NCI-H2107 (cell line): ENCODE measurements around the gene PAGE2.
"Not testable (repeated sequence)": the region's sequence is repeated elsewhere in the genome, so short reads cannot be mapped to it uniquely, and the experiment has no call there.

ENCODE experiments used
- DNase-seq: peaks from one replicate; lab custom pipeline; 2025; lab: John Stamatoyannopoulos, UW

The PAGE2 gene, protein sequence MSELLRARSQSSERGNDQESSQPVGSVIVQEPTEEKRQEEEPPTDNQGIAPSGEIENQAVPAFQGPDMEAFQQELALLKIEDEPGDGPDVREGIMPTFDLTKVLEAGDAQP

DNA sequence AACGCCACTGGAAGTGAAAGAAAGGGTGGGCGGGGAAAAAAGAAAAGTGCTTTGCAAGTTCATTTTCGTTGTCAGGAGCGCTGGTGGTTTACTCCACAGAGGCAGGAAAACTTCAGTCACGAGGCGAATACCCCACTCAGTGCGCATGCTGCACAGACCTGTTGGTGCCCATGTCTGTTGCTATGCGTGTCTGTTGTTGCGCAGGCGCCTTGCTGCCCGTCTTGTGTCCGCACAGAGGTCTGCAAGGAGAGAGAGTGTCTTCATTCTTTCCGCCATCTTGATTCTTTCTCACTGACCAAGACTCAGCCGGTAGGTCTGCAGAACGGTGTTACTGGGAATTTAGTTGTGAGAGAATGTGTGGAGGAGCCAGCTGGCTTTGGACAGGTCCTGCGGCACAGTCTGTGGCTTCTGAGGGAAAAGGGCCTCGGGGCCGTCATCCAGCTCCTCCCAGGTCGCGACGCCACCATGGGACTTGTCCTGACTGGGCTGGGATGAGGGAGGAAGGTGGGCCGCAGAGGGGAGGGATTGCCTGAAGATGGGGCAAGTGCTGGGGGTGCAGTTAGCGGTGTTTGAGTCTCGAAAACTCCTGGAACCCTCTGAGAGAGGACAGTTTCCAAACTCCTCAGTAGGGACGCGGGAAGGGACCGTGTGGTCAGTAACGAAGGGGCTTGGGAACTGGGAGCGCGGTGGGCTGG lies at the start of gene PAGE2:
PAGE2 (plus strand) TSS at position 224 of the 695 bp plus-strand sequence. CDS start 1,003 bp downstream, outside the sequence.
- no peak for DNase-seq

DNA sequence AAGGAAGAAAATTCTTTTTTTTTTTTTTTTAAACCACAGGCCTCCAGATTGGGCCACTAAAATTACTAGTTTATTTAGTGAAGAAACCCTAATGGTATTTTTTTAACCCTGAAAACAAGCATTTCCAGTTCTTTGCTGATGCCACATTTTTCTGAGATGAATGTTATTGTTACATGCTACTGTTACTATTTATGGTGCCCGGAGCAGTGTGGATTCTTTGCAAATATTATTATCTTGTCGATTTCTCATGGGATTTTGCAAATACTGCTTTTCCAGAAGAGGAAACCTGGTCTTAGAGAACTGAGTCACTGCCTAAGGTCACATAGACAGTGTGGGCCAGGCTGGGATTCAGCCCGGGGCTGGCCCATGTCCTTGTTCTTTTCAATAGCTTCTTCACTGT lies 49.3 kb upstream of the PAGE2 start:
- no peak for DNase-seq

DNA sequence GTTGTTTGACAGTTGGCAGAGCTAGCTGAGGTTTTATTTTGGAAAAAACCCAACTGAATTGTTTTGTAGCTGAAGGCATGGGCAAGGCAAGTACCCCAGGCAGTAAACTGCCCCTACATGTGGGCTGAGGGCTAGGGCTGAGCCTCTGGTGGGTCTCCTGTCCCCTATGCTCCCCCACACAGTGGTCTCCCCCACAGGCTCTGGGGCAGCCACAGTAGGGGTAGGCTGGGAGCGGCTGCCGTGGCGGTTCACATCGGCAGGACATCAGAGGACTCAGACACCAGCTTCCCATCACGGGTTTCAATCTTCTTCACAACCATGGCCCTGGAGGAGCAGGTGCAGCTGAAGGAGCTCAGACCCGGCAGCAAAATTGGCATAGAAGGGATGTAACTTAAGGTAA lies 47.3 kb upstream of the PAGE2 start:
- DNase-seq = no peak

DNA sequence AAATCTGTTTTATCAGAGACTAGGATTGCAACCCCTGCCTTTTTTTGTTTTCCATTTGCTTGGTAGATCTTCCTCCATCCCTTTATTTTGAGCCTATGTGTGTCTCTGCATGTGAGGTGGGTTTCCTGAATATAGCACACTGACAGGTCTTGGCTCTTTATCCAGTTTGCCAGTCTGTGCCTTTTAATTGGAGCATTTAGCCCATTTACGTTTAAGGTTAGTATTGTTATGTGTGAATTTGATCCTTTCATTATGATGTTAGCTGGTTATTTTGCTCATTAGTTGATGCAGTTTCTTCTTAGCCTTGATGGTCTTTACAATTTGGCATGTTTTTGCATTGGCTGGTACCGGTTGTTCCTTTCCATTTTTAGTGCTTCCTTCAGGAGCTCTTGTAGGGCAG lies 38.2 kb upstream of the PAGE2 start:
- DNase-seq = not testable (repeated sequence)

DNA sequence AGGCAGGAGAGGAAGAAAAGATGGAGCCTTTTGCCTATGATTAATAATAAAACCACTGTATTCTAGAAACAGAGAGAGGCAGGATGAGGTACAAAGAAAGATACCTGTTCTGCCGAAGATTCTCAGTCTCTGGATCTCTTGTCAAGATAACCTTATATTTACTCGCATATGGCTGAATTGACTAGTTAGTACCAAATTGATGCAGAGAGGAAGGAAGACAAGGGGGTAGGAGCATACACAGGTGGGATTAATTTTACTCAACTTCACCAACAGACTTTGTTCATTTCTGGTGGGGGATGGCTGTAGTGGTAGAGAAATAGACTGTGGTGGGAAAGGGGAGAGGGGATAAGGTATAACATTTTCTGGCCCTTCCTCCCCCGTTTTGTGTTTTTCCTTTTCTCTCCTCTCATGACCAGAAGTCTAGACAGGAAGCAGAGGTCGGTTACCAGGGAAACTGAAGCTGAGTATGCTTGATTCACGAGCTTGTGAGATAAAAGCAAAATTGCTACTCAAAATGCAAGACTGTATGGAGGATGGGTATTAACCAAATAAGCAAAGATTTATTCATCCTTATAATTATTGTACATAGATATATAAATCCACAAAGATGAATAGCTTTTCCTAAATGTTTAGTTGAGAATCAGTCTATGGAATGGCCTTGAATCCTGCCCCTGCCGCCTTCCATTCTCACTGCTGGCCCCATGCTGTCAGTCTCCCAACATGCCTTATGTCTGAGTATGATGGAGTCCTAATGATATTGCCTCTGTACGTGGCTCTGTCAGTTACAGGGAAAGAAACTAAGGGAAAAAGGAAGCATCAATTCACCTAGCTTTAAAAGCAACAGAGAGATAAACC lies 31.8 kb upstream of the PAGE2 start:
- DNase-seq = no peak

DNA sequence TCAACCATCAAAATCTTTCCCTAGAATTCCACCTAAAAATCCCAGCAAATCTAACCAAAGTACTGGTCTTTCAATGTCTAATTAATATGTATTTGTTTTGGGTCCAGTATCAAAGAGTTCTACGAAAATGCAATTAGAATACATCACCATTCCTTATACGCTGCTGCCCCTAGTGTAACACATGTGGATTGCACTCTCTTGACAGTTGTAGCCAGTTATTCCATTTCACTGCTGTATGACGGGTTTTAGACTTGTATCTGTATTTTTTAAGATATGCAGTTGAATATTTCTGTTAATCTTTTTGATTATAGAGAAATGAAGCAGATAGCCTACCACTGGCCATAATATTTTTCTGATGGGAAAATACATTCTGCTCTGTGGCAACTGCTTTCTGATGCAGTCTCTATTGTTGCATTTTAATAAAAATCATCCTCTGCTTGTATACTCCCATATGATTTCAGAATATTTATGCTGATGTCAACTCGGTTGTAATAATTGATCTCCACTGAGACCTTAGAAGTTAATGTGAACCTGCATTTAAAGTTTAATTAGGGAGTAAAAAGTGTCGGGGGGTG lies 31.1 kb upstream of the PAGE2 start:
- DNase-seq = peak; percentile 0

DNA sequence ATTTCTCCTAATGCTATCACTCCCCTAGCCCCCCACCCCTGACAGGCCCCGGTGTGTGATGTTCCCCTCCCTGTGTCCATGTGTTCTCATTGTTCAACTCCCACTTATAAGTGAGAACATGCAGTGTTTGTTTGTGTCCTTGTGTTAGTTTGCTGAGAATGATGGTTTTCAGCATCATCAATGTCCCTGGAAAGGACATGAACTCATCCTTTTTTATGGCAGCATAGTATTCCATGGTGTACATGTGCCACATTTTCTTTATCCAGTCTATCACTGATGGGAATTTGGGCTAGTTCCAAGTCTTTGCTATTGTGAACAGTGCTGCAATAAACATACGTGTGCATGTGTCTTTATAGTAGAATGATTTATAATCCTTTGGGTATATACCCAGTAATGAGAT lies 21.6 kb upstream of the PAGE2 start:
- DNase-seq = not testable (repeated sequence)

DNA sequence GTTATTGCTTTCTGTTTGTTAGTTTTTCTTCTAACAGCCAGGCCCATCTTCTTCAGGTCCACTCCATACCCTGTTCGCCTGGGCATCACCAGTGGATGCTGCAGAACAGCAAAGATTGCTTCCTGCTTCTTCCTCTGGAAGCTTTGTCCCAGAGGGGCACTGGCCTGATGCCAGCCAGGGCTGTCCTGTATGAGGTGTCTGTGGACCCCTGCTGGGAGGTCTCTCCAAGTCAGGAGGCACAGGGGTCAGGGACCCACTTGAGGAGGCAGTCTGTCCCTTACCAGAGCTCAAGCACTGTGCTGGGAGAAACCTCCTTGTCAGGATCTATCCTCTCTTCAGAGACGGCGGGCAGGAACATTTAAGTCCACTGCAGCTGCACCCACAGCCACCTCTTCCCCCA lies 16.5 kb upstream of the PAGE2 start:
- no peak for DNase-seq

DNA sequence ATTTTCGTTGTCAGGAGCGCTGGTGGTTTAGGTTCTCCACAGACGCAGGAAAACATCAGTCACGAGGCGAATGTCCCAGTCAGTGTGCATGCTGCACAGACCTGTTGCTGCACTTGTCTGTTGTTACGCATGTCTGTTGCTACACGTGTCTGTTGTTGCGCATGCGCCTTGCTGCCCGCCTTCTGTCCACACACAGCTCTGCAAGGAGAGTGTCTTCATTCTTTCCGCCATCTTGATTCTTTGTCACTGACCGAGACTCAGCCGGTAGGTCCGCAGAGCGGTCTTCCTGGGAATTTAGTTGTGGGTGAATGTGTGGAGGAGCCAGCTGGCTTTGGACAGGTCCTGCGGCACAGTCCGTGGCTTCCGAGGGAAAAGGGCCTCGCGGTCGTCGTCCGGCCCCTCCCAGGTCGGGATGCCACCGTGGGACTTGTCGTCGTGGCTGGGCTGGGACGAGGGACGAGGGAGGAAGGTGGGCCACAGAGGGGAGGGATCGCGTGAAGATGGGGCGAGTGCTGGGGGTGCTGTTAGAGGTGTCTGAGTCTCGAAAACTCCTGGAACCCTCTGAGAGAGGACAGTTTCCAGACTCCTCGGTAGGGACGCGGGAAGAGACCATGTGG lies 13.9 kb upstream of the PAGE2 start, which contains the start of gene PAGE2B:
PAGE2B (plus strand) TSS at position 180 of the 617 bp plus-strand sequence. CDS start 1,012 bp downstream, outside the sequence.
- no peak for DNase-seq

DNA sequence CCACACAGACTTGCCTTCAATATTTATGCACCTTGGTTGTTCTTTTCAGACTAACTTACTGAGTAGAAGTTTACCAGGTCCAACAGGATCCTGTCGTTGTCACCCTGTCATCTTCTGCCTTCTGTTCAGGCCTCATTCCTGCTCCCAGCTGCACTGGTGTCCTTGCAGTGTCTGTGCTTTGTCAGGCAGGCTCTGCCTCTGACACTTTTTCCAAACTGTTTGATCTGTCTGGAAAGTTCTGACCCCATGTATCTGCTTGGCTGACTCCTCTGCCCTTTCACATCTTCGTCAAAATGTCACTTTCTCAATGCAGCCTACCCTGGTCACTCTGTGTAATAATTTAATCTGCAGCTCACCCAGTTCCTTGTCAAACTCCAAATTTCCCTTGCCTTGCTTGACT lies 9.9 kb downstream of the PAGE2 start:
- no peak for DNase-seq

DNA sequence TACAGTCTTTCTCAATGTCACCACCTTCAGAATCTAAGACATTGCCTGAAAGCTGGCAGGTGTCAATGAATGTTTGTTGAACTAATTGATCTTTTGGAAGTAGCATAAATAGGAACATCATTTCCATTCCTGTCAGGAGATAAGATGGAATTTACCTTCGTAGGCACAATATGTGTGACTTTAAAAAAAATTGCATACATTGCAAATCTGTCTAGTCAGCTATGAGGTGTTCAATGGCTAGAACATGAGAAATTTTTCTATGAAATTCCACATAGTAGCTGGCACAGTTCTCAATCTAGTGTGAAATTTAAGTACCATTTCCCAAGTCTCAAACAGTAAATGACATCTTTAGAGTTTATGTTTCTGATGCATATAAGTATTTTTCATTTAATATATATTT lies 10.3 kb downstream of the PAGE2 start:
- no peak for DNase-seq

DNA sequence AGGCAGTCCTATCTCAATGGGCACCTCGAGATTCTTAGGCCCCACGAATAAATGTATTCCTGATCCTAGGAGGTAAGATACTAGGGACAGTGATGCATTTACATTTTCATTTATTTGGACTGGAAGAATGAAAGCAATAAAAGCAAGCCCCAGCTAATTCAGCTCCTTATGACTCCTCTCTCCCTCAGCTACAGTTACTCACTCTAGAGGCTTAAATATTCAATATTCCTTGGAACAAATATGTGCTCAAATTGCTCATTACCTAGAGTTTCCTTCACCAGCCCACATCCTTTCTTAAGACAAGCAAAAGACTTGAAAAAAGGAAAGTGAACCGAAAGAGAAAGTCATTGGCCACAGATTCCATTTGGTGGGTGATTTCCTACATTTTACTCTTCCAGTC lies 13.9 kb downstream of the PAGE2 start:
- DNase-seq = no peak

DNA sequence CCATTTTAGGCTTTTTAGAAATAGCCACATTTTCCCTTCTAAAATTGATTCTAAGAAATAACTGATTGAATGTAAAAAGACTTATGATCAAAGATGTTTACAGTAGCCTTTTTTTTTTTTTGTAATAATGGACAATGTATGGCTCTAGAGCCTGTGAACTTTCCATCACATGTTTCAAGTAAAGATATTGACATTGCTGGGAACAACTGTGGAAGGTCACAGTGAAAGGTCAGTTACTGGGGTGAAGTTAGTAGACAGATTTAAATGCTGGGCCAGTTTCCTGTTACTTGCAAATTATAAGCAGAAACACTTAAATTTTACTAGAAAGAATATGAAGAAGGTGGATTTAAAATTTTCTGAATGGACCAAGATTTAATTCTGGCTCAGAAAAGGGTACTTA lies 18.4 kb downstream of the PAGE2 start:
- no peak for DNase-seq

DNA sequence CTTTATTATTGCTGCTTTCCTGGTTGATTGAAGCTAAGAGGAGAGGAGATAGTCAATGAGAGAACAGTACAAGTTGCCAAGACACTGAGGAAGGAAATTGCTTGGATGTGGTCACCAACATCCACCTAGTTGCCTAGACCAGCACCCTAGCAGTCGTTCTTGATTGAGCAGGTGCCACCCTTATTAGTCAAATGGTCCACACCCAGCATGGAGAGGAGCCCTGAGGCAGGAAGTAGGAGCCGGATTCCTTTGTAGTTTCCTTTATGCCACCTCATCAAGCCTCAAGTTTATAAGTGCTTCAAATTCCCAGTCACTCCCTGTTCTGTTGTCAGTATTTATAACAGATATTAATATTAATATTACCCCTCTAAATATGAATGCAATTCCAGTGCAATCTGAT lies 19.1 kb downstream of the PAGE2 start:
- no peak for DNase-seq

DNA sequence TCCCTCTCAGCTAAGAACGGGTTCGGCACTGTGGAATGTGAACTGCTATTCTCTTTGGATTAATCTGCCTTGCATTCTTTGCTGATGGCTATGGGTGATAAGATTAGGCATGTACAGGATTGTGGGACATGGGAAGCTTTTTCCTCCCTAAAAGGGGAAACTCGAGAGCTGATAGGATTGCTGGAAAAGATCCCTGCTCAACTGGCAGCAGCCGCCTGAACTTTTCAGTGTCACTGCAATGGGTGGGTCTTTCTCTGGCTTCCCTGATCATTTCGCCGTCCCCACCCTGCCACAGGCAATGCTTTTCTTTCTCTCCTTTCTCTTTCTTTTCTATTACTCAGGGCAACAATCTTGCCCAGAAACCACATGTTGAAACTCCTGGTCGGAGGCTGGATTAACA lies 20.5 kb downstream of the PAGE2 start:
- DNase-seq = no peak

DNA sequence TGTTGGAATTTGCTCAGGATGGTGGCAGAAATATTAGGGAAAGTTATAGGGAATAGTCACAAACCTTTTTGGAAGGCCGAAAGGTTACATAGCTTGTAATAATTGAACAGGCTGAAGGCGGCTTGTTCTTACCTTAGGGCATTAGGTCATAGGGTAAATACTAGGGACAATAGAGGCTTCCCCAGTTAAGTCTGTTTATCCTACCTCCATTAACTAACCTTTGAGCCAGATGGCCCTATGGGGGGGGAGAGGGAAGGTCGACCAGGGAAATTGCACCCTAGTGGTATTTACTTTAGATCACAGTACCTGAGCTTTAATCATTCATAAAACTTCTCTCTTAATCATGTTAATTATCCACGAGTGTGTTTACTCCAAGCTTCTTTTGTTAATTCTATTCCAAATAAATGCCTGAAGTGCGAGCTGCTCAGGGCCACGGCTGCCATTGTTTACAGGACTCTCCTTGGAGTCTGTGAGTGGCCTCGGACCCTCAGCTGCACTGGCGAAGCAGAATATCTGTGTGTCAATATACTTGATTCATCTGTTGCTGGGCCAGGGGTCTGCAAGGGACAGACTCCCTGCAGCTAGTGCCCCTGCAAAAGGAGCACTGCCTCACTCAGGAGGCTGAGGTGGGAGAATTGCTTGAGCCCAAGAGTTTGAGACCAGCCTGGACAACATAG lies 22.9 kb downstream of the PAGE2 start:
- DNase-seq = no peak

DNA sequence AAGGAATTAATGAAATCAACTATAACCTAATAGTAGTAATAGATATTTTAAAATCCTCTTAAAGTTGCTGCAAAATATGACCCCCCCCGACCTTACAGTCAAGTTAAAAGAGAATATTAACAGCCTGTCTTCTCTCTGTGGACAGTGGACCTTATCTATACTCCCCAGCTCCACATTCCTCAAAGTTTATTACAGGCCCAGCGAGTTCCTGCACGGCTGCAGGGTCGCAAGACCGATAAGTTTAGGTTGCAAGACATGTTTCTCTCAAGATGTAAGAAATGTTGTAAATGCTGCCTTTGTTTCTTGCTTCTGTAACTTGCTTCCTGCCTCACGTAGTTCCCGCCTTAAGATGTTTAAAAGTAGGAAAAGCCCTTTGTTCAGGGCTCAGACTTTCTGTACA lies 27.8 kb downstream of the PAGE2 start:
- not testable (repeated sequence) for DNase-seq

DNA sequence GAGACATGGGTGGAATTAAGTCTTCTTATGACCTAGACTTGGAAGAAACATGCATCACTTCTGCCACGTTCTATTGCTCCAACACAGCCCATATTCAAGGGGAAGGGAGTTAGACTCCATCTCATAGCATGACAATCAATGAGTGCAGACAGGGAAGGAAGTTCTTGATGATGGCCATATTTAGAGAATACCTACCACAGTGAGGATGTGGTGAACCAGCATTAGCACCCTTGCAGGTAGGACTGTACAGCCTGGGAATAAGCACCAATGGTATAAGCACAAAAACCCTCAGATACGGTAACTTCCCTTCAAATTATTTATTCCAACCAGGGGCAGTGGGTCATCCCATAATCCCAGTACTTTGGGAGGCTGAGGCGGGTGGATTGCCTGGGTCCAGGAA lies 29.8 kb downstream of the PAGE2 start:
- no peak for DNase-seq

DNA sequence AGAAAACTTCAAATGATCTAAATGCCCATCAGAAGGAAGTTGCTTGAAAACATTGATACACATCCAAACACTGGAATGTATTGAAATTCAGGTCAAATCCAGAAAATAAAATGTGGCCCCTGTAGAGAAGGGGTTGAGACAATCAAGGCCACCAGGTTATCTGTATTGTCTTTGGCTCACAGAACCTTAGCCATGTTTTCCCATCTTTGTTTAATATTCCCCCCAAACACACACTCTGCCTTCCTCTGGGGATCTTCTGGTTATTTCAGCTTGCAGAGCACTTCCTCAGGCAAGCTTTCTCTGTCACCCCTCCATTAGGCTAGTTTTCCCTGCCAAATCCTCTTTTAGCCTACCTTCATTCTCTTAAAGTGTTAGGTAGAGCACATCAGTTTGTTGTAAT lies 30.5 kb downstream of the PAGE2 start:
- no peak for DNase-seq

DNA sequence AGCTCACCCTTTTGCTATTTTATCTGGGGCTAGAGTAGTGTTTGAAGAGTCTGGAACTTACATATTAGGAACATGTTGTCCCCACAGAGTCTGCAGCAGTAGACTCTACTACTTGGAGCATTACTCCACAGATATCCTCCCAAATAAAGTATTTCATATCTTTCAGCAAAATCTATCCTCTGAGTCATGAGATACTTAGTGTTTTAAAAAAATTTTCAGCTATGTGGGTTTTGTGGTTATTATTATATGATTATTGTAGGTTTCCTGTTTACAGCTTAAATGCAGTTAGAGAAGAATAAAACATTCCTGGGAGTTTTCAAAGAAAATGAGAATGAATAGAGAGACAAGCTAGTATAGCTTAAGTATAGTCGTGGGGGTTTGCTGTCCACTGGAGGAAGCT lies 30.9 kb downstream of the PAGE2 start:
- DNase-seq = no peak

DNA sequence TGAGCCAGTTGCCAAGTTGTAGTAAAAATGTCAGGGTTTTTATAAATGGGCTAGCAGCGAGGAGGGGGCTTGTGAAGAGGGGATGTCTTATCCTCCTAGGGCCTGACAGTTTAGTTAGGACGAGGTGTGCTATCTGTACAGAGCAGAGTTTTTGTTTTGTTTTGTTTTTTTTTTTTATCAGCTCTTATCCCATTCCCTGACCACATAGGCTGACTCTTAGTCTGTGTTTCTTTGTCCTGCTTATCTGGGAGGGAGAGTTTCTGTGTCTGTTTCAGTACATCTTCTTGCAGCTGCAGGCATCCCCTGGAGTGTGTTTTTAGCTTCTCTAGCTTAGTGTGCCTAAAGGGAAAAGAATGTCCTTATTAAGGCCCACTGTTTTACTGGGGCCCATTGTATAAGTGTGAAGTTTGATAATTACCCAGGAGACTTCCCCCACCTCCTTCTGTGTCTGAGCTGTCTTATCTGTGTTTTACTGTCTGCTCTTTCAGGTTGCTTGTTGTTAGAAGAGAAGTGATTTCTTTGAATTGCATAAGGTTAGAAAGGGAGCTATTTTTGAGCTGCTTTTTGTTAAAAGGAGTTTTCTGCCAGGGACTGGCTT lies 32.0 kb downstream of the PAGE2 start:
- DNase-seq = no peak
